HG02678 (cell line): ENCODE measurements around the gene ZNF423.

Experiments used
- ATAC-seq: cut with Tn5 transposase; IDR thresholded peaks from one replicate; pipeline ENCODE4 v1.9.1; 2021; ENCODE audit warnings: mild to moderate bottlenecking, moderate library complexity; ENCODE audit not compliant: unreplicated experiment

The ZNF423 gene

DNA sequence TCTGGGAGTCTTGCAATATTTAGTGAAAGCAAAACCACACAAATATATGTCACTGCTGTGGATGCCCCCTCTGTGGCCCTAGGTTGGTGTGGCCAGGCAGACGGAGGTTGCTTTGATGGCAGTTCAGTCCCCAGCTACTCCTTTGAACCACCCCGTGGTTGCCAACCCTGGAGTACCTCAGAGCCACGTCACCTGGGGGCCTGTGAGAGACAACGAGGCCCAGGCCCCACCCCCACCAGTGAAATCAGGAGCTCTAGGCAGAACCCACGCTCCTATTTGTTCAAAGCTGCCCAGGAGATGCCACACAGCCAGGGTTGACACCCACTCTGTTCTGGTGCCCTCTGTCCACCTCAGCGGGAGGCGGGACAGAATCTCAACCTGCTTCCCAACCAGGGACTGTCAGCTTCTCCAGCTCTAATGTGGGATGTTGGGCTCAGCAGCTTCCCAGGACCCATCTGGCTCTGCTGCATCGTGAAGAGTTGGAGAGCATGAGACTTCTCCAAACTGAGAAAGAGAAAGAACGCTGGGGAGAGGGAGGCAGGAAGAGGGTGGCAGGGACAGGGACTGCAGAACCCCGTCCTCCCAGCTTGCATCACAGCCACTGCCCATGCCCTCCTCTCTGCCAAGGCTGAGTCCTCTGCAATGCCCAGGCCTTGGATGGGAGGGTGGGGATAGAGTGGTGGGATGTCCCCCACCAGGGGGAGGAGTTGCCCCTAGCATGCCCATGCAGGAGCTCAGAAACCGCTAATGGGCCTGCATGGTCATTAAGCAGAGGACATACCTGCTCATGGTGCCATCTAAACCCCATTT, 400.5 kb downstream of the ZNF423 start:
- ATAC-seq, result no peak

DNA sequence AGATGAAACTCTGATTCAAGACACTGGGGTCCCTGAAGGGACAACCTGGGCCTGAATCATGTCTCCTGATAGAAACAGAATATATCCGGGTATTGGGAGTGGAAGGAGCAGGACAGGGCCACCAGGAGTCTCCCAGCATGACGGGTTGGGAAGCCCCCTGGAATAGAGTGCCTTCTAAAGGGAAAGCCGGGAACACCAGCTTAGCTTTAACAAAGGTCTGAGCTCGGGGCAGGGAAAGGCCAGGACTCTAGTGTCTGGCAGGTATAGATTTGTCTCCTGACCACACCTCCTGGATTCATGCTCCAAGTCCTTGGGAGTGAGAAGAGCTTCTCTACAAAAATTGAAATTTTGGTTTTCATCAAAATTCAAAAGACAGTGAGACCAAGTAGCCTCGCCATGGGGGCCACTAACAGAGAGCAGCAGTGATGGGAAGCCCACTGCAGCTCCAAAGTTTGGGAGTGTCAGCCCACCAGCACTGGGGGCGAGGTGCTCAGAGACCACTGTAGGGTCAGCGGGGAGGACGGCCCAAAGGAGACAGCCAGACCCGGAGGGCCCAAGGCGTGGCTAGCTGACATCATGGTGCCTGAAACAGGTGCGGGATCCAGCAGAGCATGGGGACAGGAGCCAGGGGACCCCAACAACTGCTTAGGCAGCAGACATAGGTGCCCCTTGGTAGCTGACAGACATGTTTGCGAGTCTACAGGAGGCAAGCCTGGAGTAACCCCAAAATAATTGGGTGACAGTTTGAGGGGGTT, 401.3 kb downstream of the ZNF423 start:
- no peak for ATAC-seq

DNA sequence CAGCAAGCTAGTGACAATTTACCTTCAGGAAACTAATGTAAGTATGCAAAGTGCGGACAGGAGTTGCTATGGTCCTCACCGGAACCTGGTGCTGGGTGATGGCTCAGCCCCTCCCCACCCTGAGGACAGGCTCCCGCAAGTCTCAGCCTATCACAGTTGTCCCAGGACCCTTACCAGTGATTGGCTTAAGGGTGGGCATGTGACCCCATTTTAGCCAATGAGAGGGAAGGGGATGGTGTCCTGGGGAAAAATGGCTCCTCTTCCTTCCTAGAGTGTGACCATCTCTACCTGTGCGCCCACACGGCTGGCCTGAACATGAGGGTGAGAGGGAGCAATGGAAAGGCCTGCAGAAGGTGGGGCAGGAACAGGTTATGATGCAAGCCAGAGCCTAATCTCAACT, 401.9 kb downstream of the ZNF423 start:
- ATAC-seq, result no peak

DNA sequence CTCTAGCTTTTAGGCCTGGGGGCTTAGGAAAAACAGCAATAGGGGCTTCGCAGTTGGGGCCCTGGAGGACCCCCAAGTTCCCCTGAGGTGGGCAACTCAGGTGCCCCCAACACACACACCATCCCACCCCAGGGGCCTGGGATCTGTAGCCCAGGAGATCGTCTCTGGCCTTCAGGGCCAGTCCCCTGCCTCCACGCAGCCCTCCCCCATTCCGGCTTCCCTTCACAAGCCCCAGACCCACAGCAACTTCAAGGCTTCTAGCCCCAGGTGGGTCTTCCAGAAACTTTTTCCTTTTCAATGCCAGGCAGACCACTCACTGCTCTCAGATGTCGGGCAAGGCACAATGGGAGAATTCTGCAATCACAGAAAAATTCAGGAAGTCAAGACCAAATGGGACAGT, 402.9 kb downstream of the ZNF423 start:
- no peak for ATAC-seq

DNA sequence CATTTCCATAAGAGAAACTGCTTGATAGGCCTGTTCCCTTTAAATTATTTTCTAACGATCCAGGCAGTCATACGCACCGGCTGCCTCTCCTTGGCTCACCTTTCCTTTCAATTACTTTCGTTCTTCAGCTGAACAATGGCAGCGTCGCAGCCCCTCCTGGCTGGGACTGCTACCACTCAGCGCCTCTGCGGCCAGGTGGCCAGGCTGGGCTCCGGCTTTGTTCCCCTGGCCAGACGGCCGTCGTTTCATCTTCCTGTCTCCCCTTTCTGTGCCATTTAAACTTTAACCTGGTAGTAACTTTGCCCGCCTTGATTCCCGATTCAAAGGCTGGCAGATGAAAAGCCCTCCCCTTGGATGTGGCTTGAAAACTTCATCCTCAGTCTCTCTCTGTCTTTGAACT, 403.3 kb downstream of the ZNF423 start:
- no peak for ATAC-seq

DNA sequence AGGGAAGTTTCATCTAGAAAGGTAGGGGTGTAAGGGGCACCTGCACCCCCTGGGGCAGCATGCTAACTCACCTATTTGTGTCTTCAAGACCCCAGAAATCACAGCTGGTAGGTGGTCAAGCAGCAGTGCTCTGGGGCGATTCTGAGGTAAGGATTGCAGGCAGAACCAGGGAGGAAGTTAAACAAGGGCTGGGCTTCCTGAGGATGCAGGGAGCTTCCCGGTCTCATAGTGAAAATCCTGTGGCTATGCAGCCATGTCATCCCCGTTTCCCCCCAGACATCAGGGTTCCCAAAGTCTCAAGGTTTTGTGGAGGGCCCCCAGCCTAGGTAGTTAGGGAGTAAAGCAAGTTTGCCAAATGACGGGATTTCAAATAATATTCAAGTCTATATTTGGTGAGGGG, 403.8 kb downstream of the ZNF423 start:
- ATAC-seq, result no peak

DNA sequence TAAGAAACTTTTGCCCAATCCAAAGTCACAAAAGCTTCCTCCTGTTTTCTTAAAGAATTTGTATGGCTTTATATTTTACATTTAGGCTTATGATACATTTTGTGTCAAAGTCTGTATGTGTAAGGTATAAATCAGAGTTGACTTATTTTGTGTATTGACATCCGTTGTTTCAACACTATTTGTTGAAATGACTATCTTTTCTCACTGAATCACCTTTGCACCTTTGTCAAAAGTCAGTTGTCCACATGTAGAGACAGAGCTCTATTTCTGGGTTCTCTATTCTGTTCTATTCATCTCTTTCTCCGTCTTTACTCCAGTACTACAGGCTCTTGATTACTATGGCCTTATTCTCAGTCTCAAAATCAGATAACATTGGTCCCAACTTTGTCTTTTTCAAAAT, 409.1 kb downstream of the ZNF423 start:
- ATAC-seq, result no peak

DNA sequence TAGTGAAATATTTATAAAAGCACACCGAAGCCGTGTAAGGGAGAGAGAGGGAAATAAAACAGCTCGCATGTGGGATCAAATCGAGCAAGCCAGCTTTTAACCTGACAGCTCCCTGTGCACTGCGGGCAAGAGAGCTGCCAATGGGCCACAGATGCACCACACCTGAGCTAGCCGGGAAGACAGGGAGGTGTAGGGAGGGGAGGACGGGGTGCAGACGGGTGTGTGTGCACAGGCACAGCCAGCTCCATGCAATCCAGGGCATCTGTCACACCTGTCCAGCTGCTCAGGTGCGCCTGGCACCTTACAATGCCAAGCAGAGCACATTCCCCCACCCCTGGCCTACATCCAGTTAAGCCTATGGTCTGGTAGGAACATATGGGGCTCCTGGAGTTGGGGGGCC, 412.3 kb downstream of the ZNF423 start:
- ATAC-seq, result no peak

DNA sequence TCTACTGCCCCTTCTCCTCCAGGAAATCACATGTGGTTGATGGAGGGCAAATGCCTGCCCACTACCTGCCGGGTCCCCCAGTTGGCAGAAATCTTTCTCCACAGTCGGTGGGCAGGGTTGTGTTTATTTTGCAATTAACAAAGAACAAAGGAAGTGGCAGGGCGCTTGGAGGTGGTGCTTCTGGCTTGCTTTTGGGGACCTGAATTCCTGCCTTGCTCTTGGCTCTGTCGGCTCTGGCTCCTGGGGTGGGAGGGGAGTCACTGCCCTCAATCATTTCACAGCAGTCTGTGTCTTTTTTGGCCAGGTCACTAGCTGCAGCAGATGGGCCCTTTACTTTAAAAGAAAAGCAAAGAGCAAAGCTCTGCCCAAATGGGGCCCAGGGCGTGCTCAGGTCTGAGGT, 413.1 kb downstream of the ZNF423 start:
- no peak for ATAC-seq

DNA sequence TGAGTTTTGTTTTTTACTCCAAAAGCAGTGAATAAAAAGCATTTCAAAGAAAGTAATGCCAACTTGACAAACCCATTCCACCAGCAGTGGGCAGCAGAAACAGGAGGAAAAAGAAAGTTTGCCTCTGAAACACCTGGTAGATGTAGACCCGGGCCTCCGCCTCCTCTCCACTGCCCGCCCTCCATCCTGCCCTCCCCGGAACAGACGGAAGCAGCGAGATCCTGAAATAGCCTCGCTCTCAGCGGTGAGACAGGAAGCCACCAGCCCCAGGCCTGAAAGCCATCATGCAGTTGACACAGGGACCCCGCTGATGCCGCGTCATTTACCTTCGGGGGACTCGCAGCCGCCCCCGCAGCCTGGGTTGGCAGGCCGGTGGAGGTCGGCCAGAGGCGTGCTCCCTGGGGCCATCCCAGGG, 414.5 kb downstream of the ZNF423 start:
- ATAC-seq, result peak; percentile 96

DNA sequence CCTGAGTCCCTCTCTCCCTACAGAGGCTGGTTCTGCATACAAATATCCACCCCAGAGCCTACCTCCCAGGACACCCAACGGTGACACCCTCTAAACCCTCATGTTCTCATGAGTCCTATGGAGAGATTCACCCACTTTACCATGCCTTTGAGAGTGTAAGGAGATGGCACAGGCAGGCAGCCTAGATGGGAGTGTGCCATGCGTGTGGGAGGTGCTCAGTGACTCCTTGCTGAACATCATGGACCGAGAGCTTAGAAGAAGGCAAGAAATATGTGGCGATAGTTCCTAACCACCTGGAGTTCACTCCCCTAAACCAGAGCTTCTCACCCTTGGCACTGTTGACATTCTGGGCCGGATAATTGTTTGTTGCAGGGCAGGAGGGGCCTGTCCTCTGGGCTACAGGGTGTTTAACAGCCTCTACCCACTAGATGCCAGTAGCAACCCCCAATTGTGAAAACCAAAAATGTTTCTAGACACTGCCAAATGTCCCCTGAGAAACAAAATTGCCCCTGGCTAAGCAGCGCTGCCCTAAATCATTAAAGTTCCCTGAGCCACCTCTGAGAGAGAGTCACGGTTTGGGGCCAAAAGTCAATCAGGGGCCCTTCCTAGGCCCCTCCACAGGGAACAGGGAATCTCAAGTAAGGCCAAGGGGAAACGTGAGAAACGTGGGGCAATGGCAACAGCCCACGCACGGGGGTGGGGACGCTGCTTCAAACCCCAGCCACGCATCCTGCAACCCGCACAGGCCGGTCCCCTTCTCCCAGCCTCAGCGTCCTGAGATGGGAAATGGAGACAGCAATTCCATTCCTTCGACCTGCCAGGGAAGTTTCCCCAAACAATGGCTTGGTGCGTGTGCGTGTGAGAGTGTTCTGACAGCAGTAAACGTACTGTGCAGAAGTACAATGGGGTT, 415.5 kb downstream of the ZNF423 start:
- ATAC-seq, result no peak

DNA sequence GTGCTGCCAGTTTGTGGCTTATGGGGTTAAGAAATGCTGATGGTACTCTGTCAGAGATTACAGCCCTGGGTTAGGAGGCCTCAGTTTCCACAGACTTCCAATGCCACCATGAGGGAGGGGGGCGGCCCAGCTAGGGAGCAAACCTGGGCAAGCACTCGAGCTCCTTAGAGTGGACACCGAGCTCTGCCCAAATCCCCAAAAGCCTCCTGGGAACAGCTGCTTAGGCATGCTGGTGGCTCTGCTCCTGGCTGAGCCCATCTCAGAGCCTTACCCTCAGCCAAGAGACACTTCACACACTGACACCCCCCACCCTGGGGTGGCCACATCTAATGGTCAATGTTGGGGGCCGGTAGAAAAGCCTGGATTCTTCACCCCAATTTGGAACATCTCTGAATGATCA, 416.2 kb downstream of the ZNF423 start:
- no peak for ATAC-seq

DNA sequence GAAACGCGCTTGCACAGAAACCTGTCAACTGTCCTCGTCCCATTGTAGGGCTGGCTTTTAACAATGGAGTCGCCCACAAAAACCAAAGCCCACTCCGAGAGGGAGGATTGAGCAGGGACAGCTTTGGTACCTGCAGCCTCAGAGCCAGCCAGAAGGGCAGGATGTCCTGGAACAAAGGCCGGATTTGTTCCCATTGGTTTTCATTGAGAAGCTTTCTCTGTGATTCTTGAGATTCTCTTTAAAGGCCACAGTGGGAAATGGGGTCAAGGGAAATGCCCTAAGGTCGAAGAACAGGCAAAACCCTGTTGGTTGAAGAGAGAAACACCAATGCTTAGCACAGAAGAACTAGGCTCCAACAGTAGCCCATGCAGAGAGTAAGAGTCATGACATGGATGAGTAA, 416.9 kb downstream of the ZNF423 start:
- ATAC-seq, result no peak
